Aorta (tissue), 5 donors: ENCODE data around the gene DMRTC2. TPM values are rescaled to one million over a fixed set of nuclear protein-coding genes. Genes with fewer than 3 reads are reported as not detected.
A peak's percentile ranks its signal among the peaks of the same experiment; 100 is the strongest.

Source experiments
- ATAC-seq: fragments of 200-7000 bp; cut with Tn5 transposase; one replicate; pipeline ENCODE4 v1.9.1; 2022; ENCODE audit warnings: moderate library complexity; ENCODE audit not compliant: low FRiP score
- DNase-seq, 2 donors: peaks; one replicate each; pipeline ENCODE4 v3.0.0-alpha.2; 2020
- H3K27ac ChIP-seq, 2 donors: one replicate each; pipeline ENCODE4 v1.5.1; 2013; ENCODE audit warnings: low read length in 2 of 2, mild to moderate bottlenecking in 2 of 2, moderate library complexity in 2 of 2, control low read depth in 1 of 2, inconsistent platforms in 1 of 2, low read depth in 1 of 2
- H3K27me3 ChIP-seq, 2 donors: one replicate each; pipeline ENCODE4 v1.6.1; 2013; ENCODE audit warnings: control low read depth in 1 of 2, low read length in 1 of 2, mild to moderate bottlenecking in 1 of 2, moderate library complexity in 1 of 2; ENCODE audit not compliant: insufficient read depth in 2 of 2, control insufficient read depth in 1 of 2
- H3K36me3 ChIP-seq, 2 donors: one replicate each; pipeline ENCODE4 v1.6.1; 2013; ENCODE audit warnings: control low read depth in 1 of 2, low read length in 1 of 2, mild to moderate bottlenecking in 1 of 2; ENCODE audit not compliant: insufficient read depth in 2 of 2, control insufficient read depth in 1 of 2
- H3K4me1 ChIP-seq, 2 donors: one replicate each; pipeline ENCODE4 v1.6.1; 2013; ENCODE audit warnings: low read length in 2 of 2, control low read depth in 1 of 2, mild to moderate bottlenecking in 1 of 2, moderate library complexity in 1 of 2; ENCODE audit not compliant: insufficient read depth in 2 of 2, control insufficient read depth in 1 of 2
- H3K4me3 ChIP-seq, 2 donors: one replicate each; pipeline ENCODE4 v1.5.1; 2013; ENCODE audit warnings: low read length in 2 of 2, control low read depth in 1 of 2, mild to moderate bottlenecking in 1 of 2
- H3K9me3 ChIP-seq: one replicate; pipeline ENCODE4 v1.6.1; 2013; ENCODE audit warnings: mild to moderate bottlenecking, low read length; ENCODE audit not compliant: control insufficient read depth
- WGBS, 2 donors: extraction: QIAGEN DNeasy Blood & Tissue Kit; methylation state at CpG; one replicate each; pipeline ENCODE4 v1.1.7; 2013; 5-methylcytosine and 5-hydroxymethylcytosine counted together
- intact Hi-C, 2 donors: fragments of 100-400 bp; cut with DNase I; formaldehyde crosslinking; loops; one replicate each; pipeline versions ENCODE4 v1.14.2 to v1.15.0; 2022
- long read RNA-seq, 2 donors: library from polyadenylated mRNA; unstranded; transcript quantifications; one replicate each; pipeline ENCODE4 v2.0.0, GENCODE V29; 2020 to 2021
- polyA plus RNA-seq, 2 donors: library from polyadenylated mRNA; stranded (reverse); fragments of 200-250 nt; gene quantifications; one replicate each; pipeline ENCODE4 v1.2.3, GENCODE V29; 2013
- total RNA-seq, 2 donors: library from RNA; stranded (reverse); fragmentation: NEBNext Ultra II Directional; extraction: Animal tissue kit (Norgen Biotek cat#: 25700); gene quantifications; one replicate each; pipeline ENCODE4 v1.2.1, GENCODE V29; 2021
- donor health status: healthy with polysubstance abuse.
- donor health status: Bipolar disorder and iron deficiency.
- donor health status: DM: no; HTN: no; CAD: no.
- donor health status: DM: no; HTN: no; CAD: no.
- donor health status: DM: yes; HTN: yes; CAD: no.

DMRTC2 gene
- not detected for total RNA-seq
- not detected for polyA plus RNA-seq
- long read RNA-seq, donor 1 = 0 reads
- long read RNA-seq, donor 2 = 0 reads

GRCh38 chr19:41845001-41845050 is at the start of gene DMRTC2:
Gene DMRTC2, plus strand, starts transcription at chr19:41845042. Its CDS starts 2,387 bp downstream, at chr19:41847429.
- H3K36me3 ChIP-seq = no peaks in the 10 kb centered on the region
- intact Hi-C loops = no loop called here
- H3K9me3 ChIP-seq = no peaks in the 10 kb centered on the region
- 93 to 96% methylated on average over 3 of the region's 3 CpGs for WGBS, 2 donors
- ATAC-seq = no peak
- no peaks in the 10 kb centered on the region for H3K27me3 ChIP-seq
- H3K4me3 ChIP-seq = no peak within 1 kb of the TSS
- H3K27ac ChIP-seq = no peak within 1 kb of the TSS
- H3K4me1 ChIP-seq = no peaks in the 10 kb centered on the region
- no peak for DNase-seq

- ATAC-seq = no peak
- H3K27me3 ChIP-seq = no peaks in the 10 kb centered on the region
These were observed 48.5 kb upstream of the DMRTC2 start, which contains the start of gene CEACAM3 for GRCh38 chr19:41796362-41796761. Gene CEACAM3, plus strand, starts transcription at chr19:41796587. Its CDS starts 91 bp downstream, at chr19:41796678.

GRCh38 chr19:41796901-41797300 is 47.9 kb upstream of the DMRTC2 start:
- intact Hi-C loops = no loop called here
- Histone ChIP-seq H3K36me3 (no peaks in the 10 kb centered on the region), H3K4me1 (no peaks in the 10 kb centered on the region), H3K4me3 (no peak overlapping the region), H3K9me3 (peaks cover 3% of the 10 kb centered on the region), H3K27ac (no peak overlapping the region), H3K27me3 (no peaks in the 10 kb centered on the region)
- ATAC-seq = no peak
- DNase-seq = no peak
- WGBS, 2 donors = 83 to 91% methylated on average over 1 of the region's 1 CpG

More at GRCh38 chr19:41796362-41796761, 48.5 kb upstream of the DMRTC2 start, which contains the start of gene CEACAM3:
- peaks cover 3% of the 10 kb centered on the region for H3K9me3 ChIP-seq
- no peaks in the 10 kb centered on the region for H3K36me3 ChIP-seq
- H3K4me1 ChIP-seq = no peaks in the 10 kb centered on the region
- peak in 1 of 2 donors; percentile 49 for DNase-seq
- no peak within 1 kb of the TSS for H3K27ac ChIP-seq
- intact Hi-C loops = no loop called here
- no peak within 1 kb of the TSS for H3K4me3 ChIP-seq

GRCh38 chr19:41799444-41800000 is 45.3 kb upstream of the DMRTC2 start:
- intact Hi-C loops = no loop called here
- Histone ChIP-seq H3K27ac (no peak overlapping the region), H3K36me3 (no peaks in the 10 kb centered on the region), H3K4me3 (no peak overlapping the region), H3K4me1 (no peaks in the 10 kb centered on the region), H3K27me3 (no peaks in the 10 kb centered on the region), H3K9me3 (peaks cover 3% of the 10 kb centered on the region)
- ATAC-seq = no peak
- WGBS, 2 donors = 50 to 56% methylated on average over 9 of the region's 9 CpGs
- DNase-seq = no peak

GRCh38 chr19:41801031-41801430 is 43.8 kb upstream of the DMRTC2 start:
- Histone ChIP-seq H3K4me3 (no peak overlapping the region), H3K4me1 (no peaks in the 10 kb centered on the region), H3K27me3 (no peaks in the 10 kb centered on the region), H3K36me3 (no peaks in the 10 kb centered on the region), H3K9me3 (peaks cover 3% of the 10 kb centered on the region), H3K27ac (no peak overlapping the region)
- DNase-seq (no peak), ATAC-seq (no peak)
- WGBS, 2 donors = 73 to 74% methylated on average over 4 of the region's 4 CpGs
- intact Hi-C loops = no loop called here

GRCh38 chr19:41801792-41802211 is 43.0 kb upstream of the DMRTC2 start:
- Histone ChIP-seq H3K4me1 (no peaks in the 10 kb centered on the region), H3K9me3 (peaks cover 3% of the 10 kb centered on the region), H3K27me3 (no peaks in the 10 kb centered on the region), H3K4me3 (no peak overlapping the region), H3K36me3 (no peaks in the 10 kb centered on the region), H3K27ac (no peak overlapping the region)
- intact Hi-C loops = no loop called here
- no peak for DNase-seq
- no peak for ATAC-seq
- 56 to 69% methylated on average over 2 of the region's 2 CpGs for WGBS, 2 donors

- intact Hi-C loops = no loop called here
- no peak overlapping the region for H3K27ac ChIP-seq
- no peak overlapping the region for H3K4me3 ChIP-seq
- DNase-seq (no peak), ATAC-seq (no peak)
- H3K9me3 ChIP-seq = peaks cover 3% of the 10 kb centered on the region
- H3K36me3 ChIP-seq = no peaks in the 10 kb centered on the region
- no peaks in the 10 kb centered on the region for H3K27me3 ChIP-seq
- H3K4me1 ChIP-seq = no peaks in the 10 kb centered on the region
- WGBS, 2 donors = 81 to 96% methylated on average over 2 of the region's 2 CpGs
These were observed 42.1 kb upstream of the DMRTC2 start for GRCh38 chr19:41802770-41803169.

GRCh38 chr19:41804336-41804735 is 40.5 kb upstream of the DMRTC2 start:
- DNase-seq (no peak), ATAC-seq (no peak)
- Histone ChIP-seq H3K9me3 (peaks cover 3% of the 10 kb centered on the region), H3K36me3 (no peaks in the 10 kb centered on the region), H3K4me3 (no peak overlapping the region), H3K27ac (no peak overlapping the region), H3K4me1 (no peaks in the 10 kb centered on the region), H3K27me3 (no peaks in the 10 kb centered on the region)
- WGBS, 2 donors = 87 to 88% methylated on average over 3 of the region's 3 CpGs
- intact Hi-C loops = no loop called here

GRCh38 chr19:41807176-41807575 is 37.7 kb upstream of the DMRTC2 start:
- DNase-seq (peak in 1 of 2 donors; percentile 27), ATAC-seq (no peak)
- WGBS, 2 donors = 82 to 85% methylated on average over 3 of the region's 3 CpGs
- H3K36me3 ChIP-seq = no peaks in the 10 kb centered on the region
- H3K27ac ChIP-seq = no peak overlapping the region
- no peaks in the 10 kb centered on the region for H3K9me3 ChIP-seq
- H3K27me3 ChIP-seq = no peaks in the 10 kb centered on the region
- no peaks in the 10 kb centered on the region for H3K4me1 ChIP-seq
- intact Hi-C loops = no loop called here
- H3K4me3 ChIP-seq = no peak overlapping the region
